ENCODE data around the gene NFIA.

The NFIA gene

DNA sequence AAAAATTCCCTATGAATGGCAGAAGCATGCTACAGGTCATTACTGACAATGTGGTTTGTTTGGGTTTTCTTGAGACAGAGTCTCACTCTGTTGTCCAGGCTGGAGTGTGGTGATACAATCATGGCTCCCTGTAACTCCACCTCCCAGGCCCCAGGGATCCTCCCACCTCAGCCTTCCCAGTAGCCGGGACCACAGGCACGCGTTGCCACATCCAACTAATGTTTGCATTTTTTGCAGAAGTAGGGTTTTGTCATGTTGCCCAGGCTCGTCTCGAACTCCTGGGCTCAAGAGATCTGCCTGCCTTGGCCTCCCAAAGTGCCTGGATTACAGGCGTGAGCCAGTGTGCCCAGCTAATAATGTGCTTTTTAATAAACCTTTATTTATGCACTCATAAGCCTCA is 259.1 kb downstream of the NFIA start:
- TF ChIP-seq EGR1 (IDR thresholded peaks at IDR 0.05), result no peak

DNA sequence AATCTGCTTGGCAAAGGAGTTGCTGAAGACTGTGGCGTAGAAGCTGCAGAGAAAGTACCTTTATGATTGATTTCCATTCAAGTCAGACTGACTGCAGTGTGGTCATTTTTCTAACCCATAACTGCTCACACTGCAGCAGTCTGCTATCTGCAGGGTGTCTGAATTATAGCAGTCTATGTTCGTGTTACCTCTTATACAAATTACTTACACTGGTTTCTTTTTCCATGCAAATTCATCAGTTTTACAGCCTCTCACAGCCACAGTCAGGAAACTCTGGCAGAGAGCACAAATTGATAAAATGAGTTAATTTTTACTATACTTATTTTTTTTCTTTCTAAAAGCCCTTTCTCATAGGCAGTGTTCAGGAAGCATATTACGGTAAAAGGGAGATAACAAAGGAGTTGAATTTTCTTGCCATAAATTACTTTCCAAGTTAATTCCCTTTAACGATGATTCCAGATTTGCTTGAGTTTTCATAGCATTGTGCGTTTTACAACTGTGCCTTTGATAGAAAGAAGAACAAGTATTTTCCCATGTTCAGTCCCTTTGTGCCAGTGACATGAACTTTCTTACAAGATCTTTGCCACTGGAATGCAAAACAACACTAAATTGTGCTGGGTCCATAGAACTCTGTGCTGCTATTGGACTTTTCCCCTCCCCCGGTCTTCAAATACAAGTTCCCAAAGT is 261.5 kb downstream of the NFIA start:
- no peak for TF ChIP-seq YY1 (IDR thresholded peaks at IDR 0.05; ENCODE audit: low read depth)
- no peak for TF ChIP-seq TAF1 (IDR thresholded peaks at IDR 0.05; ENCODE audit: low read depth)
- no peak for TF ChIP-seq CEBPB (IDR thresholded peaks at IDR 0.05)
- no peak for TF ChIP-seq NFIC (IDR thresholded peaks at IDR 0.05)
- no peak for TF ChIP-seq RAD21 (IDR thresholded peaks at IDR 0.05; ENCODE audit: low read depth)
- TF ChIP-seq CREB1 (IDR thresholded peaks at IDR 0.05; ENCODE audit: low read depth), result no peak

DNA sequence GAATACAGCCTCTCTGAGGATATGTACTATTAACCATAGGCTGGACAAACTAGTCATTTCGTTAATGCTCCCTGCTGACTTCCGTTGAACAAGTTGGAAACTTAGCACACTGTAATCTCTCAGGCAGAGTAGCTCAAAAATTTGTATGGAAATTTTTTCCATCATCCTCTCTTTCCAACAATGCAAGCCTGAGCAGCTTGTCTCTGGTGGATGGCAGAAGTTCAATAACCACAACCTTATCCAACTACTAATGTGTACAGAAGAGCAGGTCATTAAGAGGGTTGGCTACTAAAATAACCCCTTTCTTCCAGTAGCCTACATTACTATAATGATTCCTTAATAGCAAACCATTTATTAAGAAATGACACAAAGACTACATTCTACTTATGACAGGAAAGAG is 262.3 kb downstream of the NFIA start:
- TF ChIP-seq, protein P1, sequence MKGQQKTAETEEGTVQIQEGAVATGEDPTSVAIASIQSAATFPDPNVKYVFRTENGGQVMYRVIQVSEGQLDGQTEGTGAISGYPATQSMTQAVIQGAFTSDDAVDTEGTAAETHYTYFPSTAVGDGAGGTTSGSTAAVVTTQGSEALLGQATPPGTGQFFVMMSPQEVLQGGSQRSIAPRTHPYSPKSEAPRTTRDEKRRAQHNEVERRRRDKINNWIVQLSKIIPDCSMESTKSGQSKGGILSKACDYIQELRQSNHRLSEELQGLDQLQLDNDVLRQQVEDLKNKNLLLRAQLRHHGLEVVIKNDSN (IDR thresholded peaks at IDR 0.05), result no peak
- TF ChIP-seq ZBTB7A (IDR thresholded peaks at IDR 0.05; ENCODE audit: low read depth) (no peak), EP300 (IDR thresholded peaks at IDR 0.05; ENCODE audit: borderline replicate concordance) (no peak), NFIC (IDR thresholded peaks at IDR 0.05) (no peak)
- TF ChIP-seq, protein P2, sequence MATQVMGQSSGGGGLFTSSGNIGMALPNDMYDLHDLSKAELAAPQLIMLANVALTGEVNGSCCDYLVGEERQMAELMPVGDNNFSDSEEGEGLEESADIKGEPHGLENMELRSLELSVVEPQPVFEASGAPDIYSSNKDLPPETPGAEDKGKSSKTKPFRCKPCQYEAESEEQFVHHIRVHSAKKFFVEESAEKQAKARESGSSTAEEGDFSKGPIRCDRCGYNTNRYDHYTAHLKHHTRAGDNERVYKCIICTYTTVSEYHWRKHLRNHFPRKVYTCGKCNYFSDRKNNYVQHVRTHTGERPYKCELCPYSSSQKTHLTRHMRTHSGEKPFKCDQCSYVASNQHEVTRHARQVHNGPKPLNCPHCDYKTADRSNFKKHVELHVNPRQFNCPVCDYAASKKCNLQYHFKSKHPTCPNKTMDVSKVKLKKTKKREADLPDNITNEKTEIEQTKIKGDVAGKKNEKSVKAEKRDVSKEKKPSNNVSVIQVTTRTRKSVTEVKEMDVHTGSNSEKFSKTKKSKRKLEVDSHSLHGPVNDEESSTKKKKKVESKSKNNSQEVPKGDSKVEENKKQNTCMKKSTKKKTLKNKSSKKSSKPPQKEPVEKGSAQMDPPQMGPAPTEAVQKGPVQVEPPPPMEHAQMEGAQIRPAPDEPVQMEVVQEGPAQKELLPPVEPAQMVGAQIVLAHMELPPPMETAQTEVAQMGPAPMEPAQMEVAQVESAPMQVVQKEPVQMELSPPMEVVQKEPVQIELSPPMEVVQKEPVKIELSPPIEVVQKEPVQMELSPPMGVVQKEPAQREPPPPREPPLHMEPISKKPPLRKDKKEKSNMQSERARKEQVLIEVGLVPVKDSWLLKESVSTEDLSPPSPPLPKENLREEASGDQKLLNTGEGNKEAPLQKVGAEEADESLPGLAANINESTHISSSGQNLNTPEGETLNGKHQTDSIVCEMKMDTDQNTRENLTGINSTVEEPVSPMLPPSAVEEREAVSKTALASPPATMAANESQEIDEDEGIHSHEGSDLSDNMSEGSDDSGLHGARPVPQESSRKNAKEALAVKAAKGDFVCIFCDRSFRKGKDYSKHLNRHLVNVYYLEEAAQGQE (IDR thresholded peaks at IDR 0.05; ENCODE audit: low read depth), result no peak
- TF ChIP-seq, protein P3, sequence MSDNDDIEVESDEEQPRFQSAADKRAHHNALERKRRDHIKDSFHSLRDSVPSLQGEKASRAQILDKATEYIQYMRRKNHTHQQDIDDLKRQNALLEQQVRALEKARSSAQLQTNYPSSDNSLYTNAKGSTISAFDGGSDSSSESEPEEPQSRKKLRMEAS (IDR thresholded peaks at IDR 0.05), result no peak

DNA sequence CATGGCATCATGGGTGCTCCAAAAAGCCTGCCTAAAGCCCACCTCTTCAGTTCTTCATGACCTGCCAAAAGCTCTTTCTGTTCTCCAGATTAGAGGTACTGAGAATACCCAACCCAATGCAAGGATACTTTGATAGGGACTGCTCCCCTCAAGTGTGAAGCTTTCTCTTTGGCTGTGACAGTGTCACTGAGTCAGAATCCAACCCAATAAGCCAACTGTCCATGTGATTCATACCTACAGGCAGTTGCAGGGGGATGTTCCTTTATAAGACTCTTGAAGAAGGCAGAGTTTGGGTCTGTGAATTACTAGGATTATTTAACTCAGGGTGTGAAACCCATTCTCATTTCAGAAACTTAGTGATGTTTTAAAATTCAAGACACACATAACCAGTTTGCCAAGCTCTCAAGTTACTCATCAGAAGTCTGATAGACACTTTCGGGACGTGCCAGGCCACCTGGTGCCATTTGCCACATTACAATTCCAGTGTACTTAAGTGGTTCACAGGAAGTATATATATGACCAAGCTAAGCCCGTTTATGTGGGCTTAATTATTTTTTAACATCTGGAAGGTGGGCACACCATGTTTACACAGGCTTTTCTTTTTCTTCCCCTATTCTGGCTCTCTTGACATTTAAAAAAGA is 265.8 kb downstream of the NFIA start:
- TF ChIP-seq TCF12 (IDR thresholded peaks at IDR 0.05; ENCODE audit: low read depth) (no peak), EGR1 (IDR thresholded peaks at IDR 0.05) (no peak), RAD21 (IDR thresholded peaks at IDR 0.05; ENCODE audit: low read depth) (no peak), ZBTB7A (IDR thresholded peaks at IDR 0.05; ENCODE audit: low read depth) (no peak)

DNA sequence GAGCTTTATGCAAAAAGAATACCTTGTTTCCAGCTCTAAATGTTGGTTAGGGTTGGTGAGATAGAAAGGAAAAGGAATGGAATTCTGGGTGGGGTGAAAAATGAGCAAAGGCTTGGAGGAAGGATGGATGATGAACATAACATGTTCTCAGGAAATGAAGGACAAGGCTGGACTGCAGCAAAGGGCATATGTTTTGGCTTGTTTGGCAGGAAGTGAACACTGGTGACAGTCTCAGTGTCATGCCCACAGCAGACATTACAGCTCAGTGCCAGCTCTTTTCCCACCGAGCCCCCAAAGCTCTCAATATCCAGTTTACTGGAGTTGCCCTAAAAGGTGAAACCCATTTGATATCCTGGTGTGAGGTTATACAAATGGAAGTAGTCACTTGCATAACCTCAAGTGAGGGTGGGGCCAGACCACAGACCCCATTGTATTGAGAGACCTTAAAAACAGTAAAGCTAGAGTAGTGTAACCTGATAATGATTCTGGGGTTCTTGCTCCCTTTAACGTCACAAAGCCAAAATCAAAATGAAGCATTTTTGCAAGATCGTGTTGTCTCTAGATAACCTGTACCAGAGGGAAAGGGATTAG is 270.6 kb downstream of the NFIA start:
- no peak for TF ChIP-seq NFIC (IDR thresholded peaks at IDR 0.05)
- no peak for TF ChIP-seq RAD21 (IDR thresholded peaks at IDR 0.05; ENCODE audit: low read depth)
- TF ChIP-seq, protein P3 (IDR thresholded peaks at IDR 0.05), result no peak
- no peak for TF ChIP-seq YY1 (IDR thresholded peaks at IDR 0.05; ENCODE audit: low read depth)
- TF ChIP-seq, protein P2 (IDR thresholded peaks at IDR 0.05; ENCODE audit: low read depth), result no peak
- TF ChIP-seq CREB1 (IDR thresholded peaks at IDR 0.05; ENCODE audit: low read depth), result no peak
- TF ChIP-seq EP300 (IDR thresholded peaks at IDR 0.05; ENCODE audit: borderline replicate concordance), result no peak
- no peak for TF ChIP-seq TCF12 (IDR thresholded peaks at IDR 0.05; ENCODE audit: low read depth)
- TF ChIP-seq, protein P1 (IDR thresholded peaks at IDR 0.05), result no peak
- TF ChIP-seq CEBPB (IDR thresholded peaks at IDR 0.05), result no peak
- TF ChIP-seq TEAD4 (IDR thresholded peaks at IDR 0.05), result no peak
- TF ChIP-seq FOXM1 (IDR thresholded peaks at IDR 0.05; ENCODE audit: borderline replicate concordance, low read depth), result no peak
- no peak for TF ChIP-seq ZBTB7A (IDR thresholded peaks at IDR 0.05; ENCODE audit: low read depth)
- TF ChIP-seq TAF1 (IDR thresholded peaks at IDR 0.05; ENCODE audit: low read depth), result no peak
- TF ChIP-seq EGR1 (IDR thresholded peaks at IDR 0.05), result no peak

DNA sequence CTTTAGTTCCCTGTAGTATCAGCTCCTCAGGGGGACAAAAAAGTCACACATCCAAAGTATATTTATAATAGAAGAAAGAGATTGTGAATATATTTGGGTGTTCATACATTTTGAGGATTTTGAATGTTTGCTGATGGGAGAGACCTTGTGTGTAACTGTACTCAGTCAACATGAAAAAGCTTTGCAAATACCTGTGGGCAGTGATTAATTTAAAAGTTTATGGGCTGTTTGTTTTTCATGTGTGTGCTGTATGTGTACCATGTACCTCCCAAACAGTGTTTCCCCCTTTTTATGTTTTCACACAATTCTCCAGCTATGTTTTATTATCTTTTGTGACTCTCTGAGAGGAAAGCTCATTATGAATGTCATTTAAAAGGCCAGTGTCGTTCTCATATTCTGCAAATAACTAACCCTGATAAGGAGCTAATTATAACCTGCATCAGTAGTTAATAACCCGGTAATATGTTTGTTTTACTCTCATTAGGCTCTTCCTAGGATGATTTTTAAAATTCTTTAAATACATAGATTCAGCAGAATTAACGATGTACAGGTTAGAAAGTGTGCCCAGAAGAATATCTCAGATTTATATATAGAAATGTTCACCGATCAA is 271.5 kb downstream of the NFIA start:
- no peak for TF ChIP-seq CEBPB (IDR thresholded peaks at IDR 0.05)
- TF ChIP-seq TCF12 (IDR thresholded peaks at IDR 0.05; ENCODE audit: low read depth), result no peak
- no peak for TF ChIP-seq YY1 (IDR thresholded peaks at IDR 0.05; ENCODE audit: low read depth)

All from Ishikawa (cell line).